GM10266 (cell line): Measurements from ENCODE around the gene PIF1.
A peak's percentile ranks its signal among the peaks of the same experiment; 100 is the strongest.

Experiments
- DNase-seq: peaks from one replicate; pipeline ENCODE4 v3.0.0; 2012; ENCODE audit errors: extremely low spot score
- TF ChIP-seq, protein P1 (sequence below): IDR thresholded peaks from 2 replicates; pipeline ENCODE4 v1.5.1; 2012; ENCODE audit warnings: mild to moderate bottlenecking, low read depth; ENCODE audit not compliant: control insufficient read depth, insufficient read depth; ENCODE audit errors: missing control alignments

The PIF1 gene

DNA sequence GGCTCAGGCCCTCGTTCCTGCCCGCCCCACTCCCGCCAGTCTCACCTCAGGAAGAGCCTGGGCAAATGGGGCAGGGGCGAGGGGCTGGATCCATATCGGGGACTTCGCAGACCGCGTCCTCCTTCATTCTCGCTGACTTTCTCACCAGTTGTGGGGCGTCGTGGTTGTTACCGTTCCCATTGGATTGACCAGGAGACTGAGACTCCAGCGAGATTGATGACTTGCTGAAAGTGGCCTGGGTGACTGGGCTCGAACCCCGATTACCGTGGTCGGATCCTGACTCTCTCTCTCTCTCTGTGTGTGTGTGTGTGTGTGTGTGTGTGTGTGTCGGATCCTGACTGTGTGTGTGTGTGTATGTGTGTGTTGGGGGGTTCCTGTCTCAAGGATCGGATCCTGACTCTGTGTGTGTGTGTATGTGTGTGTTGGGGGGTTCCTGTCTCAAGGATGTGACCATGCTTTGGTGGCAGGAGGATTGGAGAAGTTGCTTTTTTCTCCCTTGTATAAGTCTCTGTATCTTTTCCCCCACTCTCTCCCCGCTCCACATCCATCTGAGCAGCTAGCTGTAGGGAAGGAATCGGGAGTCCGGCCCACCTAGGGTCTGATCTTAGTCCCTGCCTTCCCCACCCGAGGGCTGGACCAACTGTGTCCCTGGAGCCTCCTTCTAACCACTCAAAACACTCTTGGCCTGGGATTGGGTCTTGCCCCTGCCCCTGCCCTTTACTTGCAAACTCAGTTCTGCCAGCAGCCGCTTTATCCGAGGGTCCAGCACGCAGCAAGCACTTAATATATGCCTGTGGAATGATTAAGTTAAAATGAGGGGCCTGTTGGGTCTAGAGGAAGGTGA, 16.9 kb upstream of the PIF1 start:
- TF ChIP-seq, protein P1, sequence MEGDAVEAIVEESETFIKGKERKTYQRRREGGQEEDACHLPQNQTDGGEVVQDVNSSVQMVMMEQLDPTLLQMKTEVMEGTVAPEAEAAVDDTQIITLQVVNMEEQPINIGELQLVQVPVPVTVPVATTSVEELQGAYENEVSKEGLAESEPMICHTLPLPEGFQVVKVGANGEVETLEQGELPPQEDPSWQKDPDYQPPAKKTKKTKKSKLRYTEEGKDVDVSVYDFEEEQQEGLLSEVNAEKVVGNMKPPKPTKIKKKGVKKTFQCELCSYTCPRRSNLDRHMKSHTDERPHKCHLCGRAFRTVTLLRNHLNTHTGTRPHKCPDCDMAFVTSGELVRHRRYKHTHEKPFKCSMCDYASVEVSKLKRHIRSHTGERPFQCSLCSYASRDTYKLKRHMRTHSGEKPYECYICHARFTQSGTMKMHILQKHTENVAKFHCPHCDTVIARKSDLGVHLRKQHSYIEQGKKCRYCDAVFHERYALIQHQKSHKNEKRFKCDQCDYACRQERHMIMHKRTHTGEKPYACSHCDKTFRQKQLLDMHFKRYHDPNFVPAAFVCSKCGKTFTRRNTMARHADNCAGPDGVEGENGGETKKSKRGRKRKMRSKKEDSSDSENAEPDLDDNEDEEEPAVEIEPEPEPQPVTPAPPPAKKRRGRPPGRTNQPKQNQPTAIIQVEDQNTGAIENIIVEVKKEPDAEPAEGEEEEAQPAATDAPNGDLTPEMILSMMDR: no peak
- DNase-seq: no peak

DNA sequence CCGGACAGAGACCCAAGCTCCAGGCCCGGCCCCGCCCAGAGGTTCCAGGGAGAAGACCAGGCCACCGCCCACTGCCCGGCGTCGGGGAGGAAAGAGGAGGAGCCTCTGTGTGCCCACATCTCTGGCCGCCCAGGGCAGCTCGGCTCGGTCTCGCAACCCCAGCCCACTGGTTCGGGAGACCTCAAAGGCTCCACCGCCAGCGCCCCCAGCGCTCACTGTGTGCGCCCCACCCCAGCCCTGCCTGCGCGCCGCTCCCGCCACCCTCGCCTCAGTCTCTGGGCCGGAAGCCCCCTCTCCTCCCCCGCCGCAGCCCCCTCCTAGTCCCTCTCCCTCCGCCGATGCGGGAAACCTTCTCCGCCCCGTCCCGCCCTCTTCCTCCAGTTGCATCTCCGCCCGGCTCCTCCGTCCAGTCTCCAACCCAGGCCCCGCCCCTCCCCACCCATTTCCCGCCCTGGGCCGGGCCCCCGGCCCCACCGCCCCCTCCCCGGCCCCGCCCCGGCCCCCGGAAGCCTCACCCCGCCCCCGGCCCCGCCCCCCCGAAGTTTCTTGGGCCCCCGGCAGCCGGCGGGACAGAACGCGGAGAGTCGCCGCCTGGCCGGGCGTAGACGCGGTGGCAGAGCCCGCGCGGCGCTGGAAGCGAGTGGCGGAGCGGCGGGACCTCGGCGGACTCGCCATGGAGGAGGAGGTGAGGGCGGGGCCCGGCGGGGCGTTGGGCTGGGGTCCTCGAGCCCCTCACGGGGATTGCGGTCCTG, 16.1 kb upstream of the PIF1 start, which contains the start of gene PLEKHO2:
Gene PLEKHO2, plus strand, starts transcription at position 572 of the 752 bp plus-strand sequence. Its CDS starts 102 bp downstream, at position 674.
- TF ChIP-seq, protein P1: peak; percentile 45
- DNase-seq: peak; percentile 98

DNA sequence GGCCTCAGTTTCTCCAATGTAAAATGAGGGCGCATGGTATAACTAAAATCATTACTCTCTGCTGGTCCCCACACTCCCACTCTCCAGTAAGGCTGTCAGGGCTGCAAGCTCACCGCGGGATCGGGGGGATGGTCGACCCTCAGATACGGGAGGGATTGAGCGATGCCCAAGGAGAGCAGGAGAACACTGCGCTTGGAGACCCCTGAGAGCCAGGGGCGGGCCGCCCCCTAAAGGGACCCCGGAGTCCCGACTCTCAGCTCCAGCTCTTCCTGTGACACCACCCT, 15.6 kb upstream of the PIF1 start:
- no peak for DNase-seq

DNA sequence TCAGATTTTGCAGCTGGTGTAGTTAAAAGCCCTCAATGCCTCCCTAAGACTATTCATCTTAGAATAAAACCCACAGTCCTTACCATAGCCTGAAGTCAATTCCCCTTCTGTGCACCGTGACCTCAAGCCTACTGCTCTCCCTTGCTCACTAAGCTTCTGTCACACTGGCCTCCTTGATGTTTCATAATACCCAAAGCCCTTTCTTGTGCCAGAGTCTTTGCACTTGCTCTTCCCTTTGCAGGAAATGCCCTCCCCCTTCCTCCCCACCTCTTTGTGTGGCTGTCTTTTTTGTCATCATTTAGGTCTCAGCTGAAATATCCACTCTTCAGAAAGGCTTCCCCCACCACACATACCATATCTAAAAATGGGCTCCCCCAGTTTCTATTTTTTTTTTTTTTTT, 12.1 kb upstream of the PIF1 start:
- no peak for DNase-seq
- TF ChIP-seq, protein P1: no peak

More for the DNA sequence above, 15.6 kb upstream of the PIF1 start:
- TF ChIP-seq, protein P1: no peak

DNA sequence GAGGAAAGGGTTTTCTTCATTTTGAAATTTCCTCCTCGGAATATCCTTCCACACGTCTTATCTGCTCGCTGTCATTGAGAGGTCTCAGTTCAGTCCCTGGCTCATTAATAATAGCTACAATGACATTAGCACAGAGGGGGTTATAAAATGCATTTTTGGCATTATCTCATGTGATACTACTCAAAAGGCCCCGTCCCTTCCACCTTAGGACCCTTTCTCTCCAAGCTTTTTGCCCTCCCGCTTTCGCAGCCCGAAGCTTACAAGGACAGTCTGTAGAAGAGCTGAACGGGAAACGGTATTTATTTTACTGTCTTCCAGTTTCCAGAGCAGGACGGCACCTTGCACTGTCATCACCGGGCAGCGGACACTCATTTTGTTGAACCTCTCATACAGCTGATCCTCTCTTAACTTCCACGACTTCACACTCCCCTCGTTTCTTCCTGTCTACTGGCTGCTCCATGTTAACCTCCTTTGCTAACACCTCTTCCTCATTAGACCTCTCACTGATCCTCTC, 10.6 kb upstream of the PIF1 start:
- TF ChIP-seq, protein P1: no peak
- DNase-seq: no peak

DNA sequence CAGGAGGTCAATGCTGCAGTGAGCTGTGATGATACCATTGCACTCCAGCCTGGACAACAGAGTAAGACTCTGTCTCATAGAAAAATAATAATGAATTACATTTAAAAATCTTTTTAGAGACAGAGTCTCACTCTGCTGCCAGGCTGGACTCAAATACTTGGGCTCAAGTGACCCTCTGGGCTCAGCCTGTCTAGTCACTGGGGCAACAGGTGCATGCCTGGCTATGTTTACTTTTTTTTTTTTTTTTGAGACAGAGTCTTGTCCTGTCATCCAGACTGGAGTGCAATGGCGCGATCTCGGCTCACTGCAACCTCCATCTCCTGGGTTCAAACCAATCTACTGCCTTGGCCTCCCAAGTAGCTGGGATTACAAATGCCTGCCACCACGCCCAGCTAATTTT, 8.2 kb upstream of the PIF1 start:
- TF ChIP-seq, protein P1: no peak
- no peak for DNase-seq
